Activated CD8-positive, alpha-beta memory T cell treated with anti-CD3 and anti-CD28 coated beads, Interleukin-2, amount 50 U/mL, for 24 hours (primary cell): Measurements from ENCODE around the gene LRRC55.

Experiments
- DNase-seq: peaks from one replicate; pipeline ENCODE4 v3.0.0-alpha.2; 2020; ENCODE audit errors: extremely low read depth

Gene LRRC55, protein sequence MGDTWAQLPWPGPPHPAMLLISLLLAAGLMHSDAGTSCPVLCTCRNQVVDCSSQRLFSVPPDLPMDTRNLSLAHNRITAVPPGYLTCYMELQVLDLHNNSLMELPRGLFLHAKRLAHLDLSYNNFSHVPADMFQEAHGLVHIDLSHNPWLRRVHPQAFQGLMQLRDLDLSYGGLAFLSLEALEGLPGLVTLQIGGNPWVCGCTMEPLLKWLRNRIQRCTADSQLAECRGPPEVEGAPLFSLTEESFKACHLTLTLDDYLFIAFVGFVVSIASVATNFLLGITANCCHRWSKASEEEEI

DNA sequence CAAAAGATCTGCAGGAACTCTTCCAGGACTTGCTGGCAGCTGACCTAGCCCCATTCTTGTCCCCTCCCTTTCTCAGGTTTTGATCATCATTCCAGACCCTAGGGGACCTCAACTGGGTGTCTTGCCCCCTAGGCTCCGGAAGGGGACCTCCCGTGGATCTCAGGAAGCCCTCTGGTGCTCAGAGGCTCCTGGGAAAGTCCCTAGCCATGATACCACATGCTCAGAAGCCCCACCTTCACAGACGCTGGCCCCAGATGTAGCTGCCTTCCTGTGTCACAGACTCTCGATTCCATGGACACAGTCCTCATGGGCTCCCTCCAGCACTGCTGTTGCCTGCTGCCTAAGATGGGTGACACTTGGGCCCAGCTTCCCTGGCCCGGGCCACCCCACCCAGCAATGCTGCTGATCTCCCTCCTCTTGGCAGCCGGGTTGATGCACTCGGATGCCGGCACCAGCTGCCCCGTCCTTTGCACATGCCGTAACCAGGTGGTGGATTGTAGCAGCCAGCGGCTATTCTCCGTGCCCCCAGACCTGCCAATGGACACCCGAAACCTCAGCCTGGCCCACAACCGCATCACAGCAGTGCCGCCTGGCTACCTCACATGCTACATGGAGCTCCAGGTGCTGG, at the start of gene LRRC55:
Gene LRRC55, plus strand, starts transcription at position 276 of the 628 bp plus-strand sequence. Its CDS starts 70 bp downstream, at position 346.
- no peak for DNase-seq

GRCh38 chr11:57133366-57134038, 48.3 kb upstream of the LRRC55 start:
- no peak for DNase-seq

- DNase-seq, result no peak
Measured at GRCh38 chr11:57134284-57134683, 47.5 kb upstream of the LRRC55 start.

- no peak for DNase-seq
Measured at GRCh38 chr11:57135020-57135751, 46.6 kb upstream of the LRRC55 start.

- DNase-seq, result no peak
Measured at GRCh38 chr11:57140568-57140967, 41.2 kb upstream of the LRRC55 start.

DNA sequence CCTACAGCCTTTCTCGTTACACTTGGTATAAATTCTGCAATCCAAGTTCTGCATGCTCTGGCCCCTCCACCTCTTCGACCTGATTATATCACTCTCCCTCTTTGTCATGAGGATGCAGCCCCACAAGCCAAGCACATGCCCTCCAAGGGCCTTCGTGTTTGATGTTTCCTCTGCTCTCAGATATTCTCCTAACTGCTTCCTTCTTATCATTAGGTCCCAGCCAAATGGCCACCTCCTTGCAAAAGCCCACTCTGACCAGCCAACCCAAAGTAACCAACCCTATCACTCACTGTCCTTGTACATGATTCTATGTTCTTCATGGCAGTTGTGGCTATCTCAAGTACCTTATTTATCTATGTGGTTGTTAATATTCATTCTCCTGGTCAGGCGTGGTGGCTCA, 38.3 kb upstream of the LRRC55 start:
- DNase-seq, result no peak

DNA sequence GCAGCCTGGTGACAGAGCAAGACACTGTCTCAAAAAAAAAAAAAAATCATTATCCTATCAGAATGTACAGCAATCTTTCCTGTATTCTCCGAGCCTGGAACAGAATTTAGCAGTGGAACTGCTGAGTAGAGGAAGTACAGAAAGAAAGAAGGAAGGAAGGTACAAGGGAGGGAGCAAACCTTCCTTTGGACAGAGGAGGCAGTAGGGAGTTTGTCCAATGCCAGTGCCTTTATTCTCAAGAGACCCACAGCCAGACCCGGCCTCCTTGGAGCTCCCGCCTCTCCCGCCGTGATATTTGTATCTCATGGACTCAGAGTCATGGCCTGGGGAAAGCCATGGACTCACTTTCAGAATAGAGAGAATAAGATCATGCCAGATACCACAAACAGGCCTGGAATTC, 37.7 kb upstream of the LRRC55 start:
- DNase-seq, result no peak

DNA sequence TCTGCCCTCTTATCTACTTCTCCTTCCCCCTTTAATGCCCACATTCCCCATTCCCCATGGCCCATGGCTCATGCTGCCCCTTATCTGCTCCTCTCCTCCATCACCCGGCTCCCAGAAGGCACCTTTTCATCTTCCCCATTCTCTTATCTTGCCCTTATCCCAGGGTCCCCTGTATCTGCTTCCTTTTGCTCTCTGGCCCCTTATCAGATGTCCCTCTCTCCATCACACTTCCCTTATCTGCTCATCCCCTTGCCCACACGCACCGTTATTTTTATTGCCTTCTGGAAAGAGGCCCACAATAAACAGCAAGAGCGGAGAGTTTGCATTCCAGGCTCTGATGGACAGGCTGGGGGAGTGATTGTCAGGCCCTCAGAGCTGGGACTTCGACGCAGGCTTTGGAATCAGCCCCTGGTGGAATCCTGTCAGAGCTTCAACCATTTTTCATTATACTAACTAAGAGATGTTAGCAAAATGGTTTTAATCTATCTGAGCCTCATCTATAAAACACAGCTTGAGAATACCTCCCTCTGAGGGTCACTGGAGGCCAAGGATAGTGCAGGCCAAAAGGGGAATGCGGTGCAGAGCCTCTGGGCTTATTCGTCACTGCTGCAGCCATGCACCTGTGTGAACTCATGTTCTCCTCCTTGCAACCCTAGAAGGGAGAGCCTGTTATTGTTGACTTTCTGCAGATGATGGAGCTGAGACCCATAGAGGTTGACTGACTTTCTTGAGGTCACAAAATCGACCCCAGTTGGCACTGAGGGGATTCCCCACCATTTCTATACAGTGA, 37.0 kb upstream of the LRRC55 start:
- DNase-seq, result no peak

DNA sequence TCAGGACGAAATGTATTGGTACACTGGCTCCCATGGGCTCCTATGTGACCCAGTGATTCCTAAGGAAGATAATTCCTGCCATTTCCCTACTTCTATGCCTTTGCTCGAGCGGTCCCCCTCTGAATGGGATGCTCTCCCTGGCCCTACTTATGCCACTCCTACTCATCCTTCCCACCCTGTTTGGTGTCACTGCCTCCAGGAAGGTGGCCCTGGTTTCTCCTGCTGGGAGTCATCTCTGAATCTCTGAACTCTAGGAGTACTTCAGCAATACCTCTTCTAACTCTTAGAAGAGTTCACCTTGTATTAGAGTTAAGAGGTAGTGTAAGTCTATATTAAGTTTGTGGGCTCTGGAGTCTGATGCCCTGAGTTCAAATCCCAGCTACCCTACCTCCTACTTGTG, 35.5 kb upstream of the LRRC55 start:
- no peak for DNase-seq

DNA sequence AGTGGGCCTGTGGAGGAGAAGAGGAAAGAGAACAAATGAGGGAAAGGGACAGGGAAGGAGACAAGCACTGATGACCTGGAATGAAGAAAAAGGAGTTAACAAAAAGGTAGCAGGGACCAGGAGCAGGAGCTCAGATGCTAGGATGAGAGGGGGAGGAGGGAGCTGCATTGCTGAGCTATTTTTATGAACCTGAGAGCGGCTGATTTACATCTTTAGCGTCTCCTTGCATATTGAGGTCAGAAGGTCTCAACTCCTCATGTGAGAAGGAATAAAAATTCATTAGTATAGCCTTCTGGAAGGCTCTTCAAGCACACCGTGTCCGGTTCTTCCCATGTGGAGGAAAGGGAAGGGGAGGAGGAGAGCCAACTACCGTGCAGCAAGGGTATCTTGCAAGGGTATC, 33.1 kb upstream of the LRRC55 start:
- no peak for DNase-seq

GRCh38 chr11:57150454-57150917, 31.3 kb upstream of the LRRC55 start:
- DNase-seq, result no peak

DNA sequence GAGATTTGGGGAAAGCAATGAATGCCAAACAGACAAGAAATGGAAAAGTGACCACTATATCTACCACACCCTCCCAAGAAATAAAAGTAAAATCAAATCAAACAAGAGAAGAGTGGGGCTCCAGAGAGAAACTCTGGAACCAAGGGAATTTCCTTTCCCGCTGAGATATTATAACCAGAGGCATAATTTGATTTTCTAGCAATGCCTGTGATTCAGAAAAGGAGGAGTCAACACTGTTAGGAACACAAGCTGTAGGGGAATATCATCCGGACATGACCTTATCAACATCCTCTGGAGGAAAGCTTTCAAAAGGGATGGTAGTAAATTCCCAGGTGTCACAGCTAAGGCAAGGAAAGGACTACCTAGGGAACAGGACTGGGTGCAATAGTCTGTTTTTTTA, 29.6 kb upstream of the LRRC55 start:
- DNase-seq, result no peak

GRCh38 chr11:57153448-57153847, 28.3 kb upstream of the LRRC55 start:
- DNase-seq, result no peak

- DNase-seq, result no peak
Measured at GRCh38 chr11:57154739-57155138, 27.0 kb upstream of the LRRC55 start.

DNA sequence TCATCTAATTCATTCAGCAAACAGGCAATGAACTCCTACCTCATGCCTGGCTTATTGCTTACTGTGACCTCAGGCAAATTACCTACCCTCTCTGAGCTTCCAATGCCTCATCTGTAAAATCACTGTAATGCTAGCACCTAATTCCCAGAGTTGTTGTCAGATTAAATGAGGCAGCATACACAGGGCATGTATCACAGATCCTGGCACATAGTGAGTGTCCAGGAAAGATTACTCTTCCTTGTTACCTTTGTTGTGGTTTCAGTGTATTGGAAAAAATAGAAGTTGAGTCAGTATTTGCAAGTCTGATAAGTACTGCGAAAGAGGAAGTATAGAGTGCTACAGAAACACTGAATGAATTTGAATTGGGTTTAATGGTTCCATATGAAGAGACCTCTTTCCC, 26.4 kb upstream of the LRRC55 start:
- no peak for DNase-seq

GRCh38 chr11:57155838-57156607, 25.7 kb upstream of the LRRC55 start:
- DNase-seq, result no peak

DNA sequence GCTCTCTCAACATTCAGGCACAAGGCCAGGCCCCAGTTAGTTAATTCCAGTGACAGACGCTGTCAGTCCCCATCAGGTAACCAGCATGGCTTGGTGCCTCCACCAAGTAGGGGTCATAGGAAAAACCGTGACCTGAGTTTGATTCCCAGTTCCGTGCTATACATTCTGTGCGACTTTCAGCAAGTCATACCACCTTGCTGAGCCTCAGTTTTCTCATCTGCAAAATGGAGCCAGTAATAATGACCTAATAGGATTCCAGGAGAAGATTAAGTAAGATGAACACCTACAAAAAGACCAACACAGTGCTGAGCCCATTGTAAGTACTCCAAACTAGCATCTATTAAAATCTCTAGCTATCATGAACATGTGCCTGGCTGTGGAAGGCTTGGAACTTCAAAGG, 24.8 kb upstream of the LRRC55 start:
- no peak for DNase-seq

DNA sequence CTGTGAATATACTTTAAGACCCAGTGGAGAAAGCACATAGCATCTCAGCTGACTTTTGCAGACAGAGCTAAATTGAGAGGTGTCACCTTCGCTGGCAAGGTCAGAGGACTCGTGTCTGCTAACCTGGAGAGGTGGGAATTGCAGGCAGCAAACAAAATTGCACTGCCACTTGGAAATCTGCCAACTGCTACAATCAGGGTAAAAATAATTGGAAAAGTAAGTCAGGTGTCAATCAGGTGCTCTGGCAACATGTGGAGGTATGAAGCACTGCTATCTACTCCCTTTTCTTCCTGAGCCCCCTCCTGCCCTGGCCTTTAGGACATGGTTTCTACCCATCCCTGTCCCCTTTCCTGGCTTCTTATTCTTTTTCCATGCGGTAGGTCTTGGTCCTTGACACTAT, 24.1 kb upstream of the LRRC55 start:
- no peak for DNase-seq

GRCh38 chr11:57158180-57158579, 23.6 kb upstream of the LRRC55 start:
- DNase-seq, result no peak

DNA sequence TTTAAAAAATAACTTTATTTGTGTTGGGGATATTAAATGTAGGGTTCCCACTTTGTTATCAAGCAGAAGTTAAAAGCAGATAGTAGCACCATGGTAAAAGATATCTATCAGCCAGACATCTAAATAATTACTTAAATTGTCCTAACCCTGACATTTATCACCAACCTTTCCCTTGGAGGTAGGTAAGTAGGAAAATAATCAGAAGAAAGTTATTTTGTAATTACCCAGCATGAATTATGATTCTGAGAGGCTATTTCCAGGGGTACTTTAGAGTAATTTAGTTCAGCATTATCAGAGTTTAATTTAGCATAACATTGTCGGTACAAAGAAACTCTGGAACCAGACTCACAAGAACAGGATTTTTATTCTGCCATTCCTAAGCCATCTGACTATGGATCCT, 23.2 kb upstream of the LRRC55 start:
- DNase-seq, result no peak

- no peak for DNase-seq
Measured at GRCh38 chr11:57160665-57161064, 21.1 kb upstream of the LRRC55 start.
